ENCODE measurements around the gene ZNF638. TPM values are rescaled to one million over a fixed set of nuclear protein-coding genes. Genes with fewer than 3 reads are reported as not detected.
A peak's percentile ranks its signal among the peaks of the same experiment; 100 is the strongest.

The ZNF638 gene
- total and polyA plus RNA-seq, 9 of the 15 experiments (the other 6 are each of a cell fraction or from before 2014, with no cell fraction given): 53.3 to 165 (median 98.8) TPM

GRCh38 chr2:71331581-71332434 is at the start of gene ZNF638 (continued):
- peak; percentile 21 to 54; a peak in 3 of 4 replicates for TF ChIP-seq MAZ (CRISPR knock-in tag; conservative IDR thresholded peaks at IDR 0.05 in 1 of 2, IDR thresholded peaks at IDR 0.05 in 1 of 2)
- 0 out of 2 replicates have a peak, but pooled peaks have one; percentile 41 for TF ChIP-seq HDAC8 (tag; IDR thresholded peaks at IDR 0.05)
- no peak for TF ChIP-seq ZBTB1 (CRISPR knock-in tag; IDR thresholded peaks at IDR 0.05; ENCODE audit: borderline replicate concordance, low read depth)
- TF ChIP-seq MNT (conservative IDR thresholded peaks at IDR 0.05): peak in 1 of 2 experiments; percentile 56; a peak in 2 of 4 replicates
- TF ChIP-seq SMAD4 (CRISPR knock-in tag; conservative IDR thresholded peaks at IDR 0.05): peak; percentile 52; the same call in 1 of the 2 replicates
- TF ChIP-seq MCM3 (IDR thresholded peaks at IDR 0.05): no peak
- no peak for TF ChIP-seq WHSC1 (IDR thresholded peaks at IDR 0.05; ENCODE audit: low read length)
- peak; percentile 95 for TF ChIP-seq MEIS2 (IDR thresholded peaks at IDR 0.05; ENCODE audit: partially characterized antibody)
- TF ChIP-seq ADNP (tag; IDR thresholded peaks at IDR 0.05): peak; percentile 12
- TF ChIP-seq CREB3L1 (IDR thresholded peaks at IDR 0.05; ENCODE audit: borderline replicate concordance, low read depth): peak; percentile 52; the same call in 1 of the 2 replicates
- no peak; the same call in 1 of the 2 replicates for TF ChIP-seq SMARCA4 (IDR thresholded peaks at IDR 0.05)
- TF ChIP-seq ZKSCAN8 (CRISPR knock-in tag; IDR thresholded peaks at IDR 0.05): no peak
- TF ChIP-seq ZKSCAN1 (IDR thresholded peaks at IDR 0.05; ENCODE audit: low read depth, low read length): peak; percentile 43; the same call in 1 of the 2 replicates
- peak; percentile 86 for TF ChIP-seq ZNF407 (IDR thresholded peaks at IDR 0.05; ENCODE audit: low read depth)
- peak; percentile 32 for TF ChIP-seq RBM22 (IDR thresholded peaks at IDR 0.05; ENCODE audit: low read depth, low read length, poor library complexity, severe bottlenecking)
- TF ChIP-seq POLR2H (tag; IDR thresholded peaks at IDR 0.05; ENCODE audit: low read depth): peak; percentile 47; the same call in 1 of the 2 replicates

Data from K562 (cell line).